AG09319 (cell line): Measurements from ENCODE around the gene COLEC11.
"Not testable (repeated sequence)": the region's sequence is repeated elsewhere in the genome, so short reads cannot be mapped to it uniquely, and the experiment has no call there.

Experiments used
- DNase-seq: peaks from one replicate; pipeline ENCODE4 v3.0.0-alpha.2; 2010; ENCODE audit warnings: low read depth; ENCODE audit errors: extremely low read depth
- CTCF ChIP-seq: IDR thresholded peaks from 2 replicates; pipeline ENCODE4 v1.5.1; 2011; ENCODE audit warnings: low read depth, mild to moderate bottlenecking, inconsistent platforms, low read length, moderate library complexity

COLEC11 gene

GRCh38 chr2:3656762-3657721 is 62.1 kb downstream of the COLEC11 start:
- DNase-seq: no peak
- no peak for TF ChIP-seq CTCF

DNA sequence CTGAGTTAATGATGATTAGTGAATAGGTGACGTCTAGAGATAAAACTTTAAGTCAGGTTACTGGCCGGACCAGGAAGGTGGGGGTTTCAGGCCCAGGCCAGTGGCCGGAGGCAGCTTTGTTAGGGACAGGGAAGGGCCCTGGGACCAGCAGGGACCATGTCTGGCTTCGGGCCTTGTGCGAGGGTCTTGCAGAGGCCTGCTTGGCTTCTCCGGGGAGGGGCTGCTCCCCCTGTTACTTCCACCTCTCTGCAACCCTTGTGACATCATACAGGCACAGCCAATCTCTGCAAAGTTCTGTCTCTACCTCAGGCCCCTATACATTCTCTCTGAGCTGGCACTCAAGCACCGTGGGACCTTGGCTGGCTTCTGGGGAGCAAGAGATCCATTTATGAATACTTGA is 63.0 kb downstream of the COLEC11 start, which contains the start of gene ALLC:
Gene ALLC, plus strand, starts transcription at position 320 of the 400 bp plus-strand sequence. CDS start 12,958 bp downstream, outside the sequence.
- DNase-seq: no peak
- no peak for TF ChIP-seq CTCF

DNA sequence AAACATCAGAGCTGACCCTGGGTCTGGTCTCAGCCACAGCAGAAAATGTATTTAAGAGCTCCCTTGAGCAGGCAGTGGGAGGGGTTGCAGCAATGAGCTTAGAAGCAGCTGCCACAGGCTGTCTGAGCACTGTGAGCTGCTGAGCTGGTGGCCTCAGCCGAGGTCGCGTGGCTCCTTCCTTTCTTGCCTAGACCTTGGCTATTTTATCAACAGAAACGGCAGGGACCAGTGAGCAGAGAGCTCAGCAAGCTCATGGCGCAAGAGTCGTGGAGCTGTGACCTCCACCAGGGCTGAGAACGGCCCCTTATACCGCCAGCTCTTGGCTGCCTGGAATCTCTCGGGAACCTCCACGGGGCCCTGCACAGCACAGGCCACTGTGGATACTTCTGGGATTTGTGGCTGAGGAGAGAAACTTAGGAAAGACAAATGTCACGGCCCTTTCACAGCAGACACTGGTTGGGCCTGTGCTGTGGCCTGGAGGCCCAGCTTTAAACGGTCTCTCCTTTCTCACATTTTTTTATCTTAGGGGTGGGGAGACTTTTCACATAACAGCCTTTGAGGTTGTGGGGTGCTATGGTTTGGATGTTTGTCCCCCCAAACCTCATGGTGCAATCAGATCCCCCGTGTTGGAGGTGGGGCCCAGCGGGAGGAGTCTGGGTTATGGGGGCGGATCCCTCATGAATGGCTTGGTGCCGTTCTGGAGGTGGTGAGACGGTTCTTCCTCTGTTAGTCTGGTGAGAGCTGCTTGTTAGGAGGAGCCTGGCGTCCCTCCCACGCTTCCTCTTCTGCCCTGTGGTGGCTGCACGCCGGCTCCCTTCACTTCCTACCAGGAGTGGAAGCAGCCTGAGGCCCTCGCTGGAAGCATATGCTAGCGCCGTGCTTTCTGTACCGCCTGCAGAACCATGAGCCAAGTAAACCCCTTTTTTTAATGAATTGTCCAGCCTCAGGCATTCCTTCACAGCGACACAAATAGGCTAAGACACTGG is 64.8 kb downstream of the COLEC11 start:
- no peak for TF ChIP-seq CTCF
- DNase-seq: no peak

GRCh38 chr2:3660640-3661039 is 65.7 kb downstream of the COLEC11 start:
- DNase-seq: not testable (repeated sequence)

- DNase-seq: peak; percentile 11
- TF ChIP-seq CTCF: no peak
These were observed 66.3 kb downstream of the COLEC11 start for GRCh38 chr2:3661149-3661660.

GRCh38 chr2:3662239-3662638 is 67.3 kb downstream of the COLEC11 start:
- TF ChIP-seq CTCF: no peak
- no peak for DNase-seq

DNA sequence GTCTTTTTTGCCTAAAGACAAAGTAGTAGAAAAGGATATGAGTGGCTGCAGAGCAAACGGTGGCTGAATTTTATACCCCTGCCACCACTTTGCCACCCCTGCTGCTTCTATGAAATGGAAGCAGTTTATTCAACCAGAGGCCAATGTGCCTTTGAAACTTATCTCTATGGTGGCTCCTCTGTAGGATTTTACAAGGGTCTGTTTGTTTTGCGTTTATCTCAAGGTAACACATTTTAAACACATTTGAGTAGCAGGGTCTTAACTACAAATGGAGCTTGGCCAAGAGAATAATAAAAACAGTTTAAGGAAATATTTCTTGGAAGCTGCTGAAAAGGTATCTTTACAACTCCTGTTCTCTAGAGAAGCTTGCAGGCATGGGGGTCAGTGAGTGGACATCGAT is 69.2 kb downstream of the COLEC11 start:
- no peak for TF ChIP-seq CTCF
- DNase-seq: no peak
